GM13977 (cell line): ENCODE results near the gene ADORA2A.

Experiments
- DNase-seq: peaks from one replicate; pipeline ENCODE4 v3.0.0; 2012; ENCODE audit warnings: low spot score
- in situ Hi-C: fragments of 300-500 bp; cut with MboI; formaldehyde crosslinking; loops from one replicate; pipeline ENCODE4 v1.12.0; 2022; ENCODE audit warnings: low sequenced_read_pairs, low pct_unique_long_range_greater_than_20kb, mixed read lengths, inconsistent platforms; ENCODE audit not compliant: unreplicated experiment
- TF ChIP-seq, protein P1 (sequence below): IDR thresholded peaks from 2 replicates; pipeline ENCODE4 v1.5.1; 2012; ENCODE audit warnings: mild to moderate bottlenecking, control low read depth; ENCODE audit not compliant: insufficient read depth; ENCODE audit errors: extremely low read depth, missing control alignments

ADORA2A gene

DNA sequence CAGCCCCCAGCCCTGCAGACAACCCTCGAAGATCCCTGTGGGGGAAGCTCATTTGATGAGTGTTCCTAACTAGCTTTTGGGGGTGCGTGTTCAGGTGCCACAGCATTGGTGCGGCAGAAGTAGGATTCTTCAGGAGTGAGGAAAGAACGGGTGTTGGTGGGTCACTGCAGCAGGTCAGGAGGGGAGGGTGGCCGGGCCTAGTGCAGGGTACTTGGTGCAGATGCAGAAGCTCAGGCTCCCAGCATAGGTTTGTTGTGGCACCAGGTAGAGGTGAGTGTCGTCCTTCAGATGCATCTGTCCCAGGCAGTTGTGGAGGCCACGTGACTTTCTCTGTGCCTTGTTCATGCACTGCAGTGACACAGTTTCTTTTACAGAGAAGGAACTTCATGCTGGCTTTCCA is 15.1 kb upstream of the ADORA2A start:
- DNase-seq, result no peak
- in situ Hi-C loops, result no loop called here
- TF ChIP-seq, protein P1, sequence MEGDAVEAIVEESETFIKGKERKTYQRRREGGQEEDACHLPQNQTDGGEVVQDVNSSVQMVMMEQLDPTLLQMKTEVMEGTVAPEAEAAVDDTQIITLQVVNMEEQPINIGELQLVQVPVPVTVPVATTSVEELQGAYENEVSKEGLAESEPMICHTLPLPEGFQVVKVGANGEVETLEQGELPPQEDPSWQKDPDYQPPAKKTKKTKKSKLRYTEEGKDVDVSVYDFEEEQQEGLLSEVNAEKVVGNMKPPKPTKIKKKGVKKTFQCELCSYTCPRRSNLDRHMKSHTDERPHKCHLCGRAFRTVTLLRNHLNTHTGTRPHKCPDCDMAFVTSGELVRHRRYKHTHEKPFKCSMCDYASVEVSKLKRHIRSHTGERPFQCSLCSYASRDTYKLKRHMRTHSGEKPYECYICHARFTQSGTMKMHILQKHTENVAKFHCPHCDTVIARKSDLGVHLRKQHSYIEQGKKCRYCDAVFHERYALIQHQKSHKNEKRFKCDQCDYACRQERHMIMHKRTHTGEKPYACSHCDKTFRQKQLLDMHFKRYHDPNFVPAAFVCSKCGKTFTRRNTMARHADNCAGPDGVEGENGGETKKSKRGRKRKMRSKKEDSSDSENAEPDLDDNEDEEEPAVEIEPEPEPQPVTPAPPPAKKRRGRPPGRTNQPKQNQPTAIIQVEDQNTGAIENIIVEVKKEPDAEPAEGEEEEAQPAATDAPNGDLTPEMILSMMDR, result no peak

DNA sequence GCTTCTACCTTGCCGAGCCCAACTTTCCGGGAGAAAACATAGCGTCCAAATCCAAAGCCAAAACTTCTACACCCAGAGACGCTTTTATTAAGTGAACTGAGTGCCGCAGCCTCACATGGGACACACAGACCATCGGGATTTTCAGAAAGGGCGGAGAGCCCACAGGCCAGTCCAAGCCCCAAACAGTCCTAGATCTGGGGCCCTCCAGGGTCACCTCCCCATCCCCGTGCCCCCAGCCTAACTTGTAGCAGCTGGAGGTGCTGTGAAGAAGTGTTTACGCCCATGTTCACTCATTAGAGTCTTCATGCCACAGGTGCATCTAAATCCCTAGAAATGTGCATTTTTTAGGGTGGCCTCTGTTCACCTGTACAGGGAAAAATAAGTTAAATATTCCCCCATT is 14.1 kb upstream of the ADORA2A start:
- DNase-seq, result no peak
- in situ Hi-C loops, result no loop called here
- TF ChIP-seq, protein P1, result no peak

DNA sequence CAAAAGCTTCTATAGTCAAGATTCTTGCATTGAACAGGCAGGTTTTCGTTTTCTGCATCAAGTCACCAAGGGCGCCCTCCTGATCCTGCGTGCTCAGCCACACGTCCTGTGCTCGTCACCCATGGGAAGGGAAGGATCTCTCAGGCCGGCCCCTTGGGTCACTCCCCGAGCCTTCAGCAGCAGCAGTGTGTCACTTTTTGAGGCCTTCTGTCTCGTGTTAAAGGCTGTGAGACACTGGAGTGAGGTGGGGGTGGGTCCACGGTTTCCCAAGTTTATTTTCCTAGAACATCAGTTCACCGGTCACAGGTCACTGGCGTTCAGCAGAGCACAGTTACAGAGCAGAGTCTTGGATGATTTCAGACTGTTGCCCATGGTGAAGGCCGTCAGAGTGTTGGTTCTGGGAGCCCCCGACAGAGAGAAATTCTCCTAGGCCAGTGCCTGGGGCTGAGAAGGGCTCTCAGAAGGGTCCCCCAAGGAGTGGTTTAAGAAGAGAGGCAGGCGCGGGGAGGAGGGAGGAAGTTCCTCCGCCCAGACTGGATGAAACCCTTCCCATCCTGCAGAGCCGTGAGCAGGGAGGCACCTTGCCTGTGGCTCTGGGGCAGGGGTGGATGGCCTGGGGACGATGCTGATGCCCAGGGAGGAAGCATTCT is 13.5 kb upstream of the ADORA2A start:
- TF ChIP-seq, protein P1, result no peak
- DNase-seq, result no peak
- in situ Hi-C loops, result no loop called here

DNA sequence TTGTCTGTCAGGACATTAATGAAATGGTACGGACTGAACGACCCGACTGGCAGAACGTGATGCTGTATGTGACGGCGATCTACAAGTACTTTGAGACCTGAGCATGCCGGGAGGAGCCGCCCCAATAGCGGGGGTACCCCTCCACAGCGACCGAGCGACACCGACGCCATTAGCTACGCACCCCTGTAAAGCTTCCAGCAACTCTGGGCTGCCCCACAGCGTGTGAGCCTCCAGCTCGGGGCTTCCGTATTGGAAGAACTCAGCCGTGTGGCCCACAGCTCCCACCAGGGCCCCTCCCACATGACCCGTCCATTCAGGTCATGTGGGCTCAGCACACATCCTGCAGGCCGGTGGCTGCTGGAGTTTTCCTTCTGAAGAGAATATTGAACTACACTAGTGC is 12.9 kb upstream of the ADORA2A start:
- in situ Hi-C loops, result no loop called here
- TF ChIP-seq, protein P1, result no peak
- no peak for DNase-seq

DNA sequence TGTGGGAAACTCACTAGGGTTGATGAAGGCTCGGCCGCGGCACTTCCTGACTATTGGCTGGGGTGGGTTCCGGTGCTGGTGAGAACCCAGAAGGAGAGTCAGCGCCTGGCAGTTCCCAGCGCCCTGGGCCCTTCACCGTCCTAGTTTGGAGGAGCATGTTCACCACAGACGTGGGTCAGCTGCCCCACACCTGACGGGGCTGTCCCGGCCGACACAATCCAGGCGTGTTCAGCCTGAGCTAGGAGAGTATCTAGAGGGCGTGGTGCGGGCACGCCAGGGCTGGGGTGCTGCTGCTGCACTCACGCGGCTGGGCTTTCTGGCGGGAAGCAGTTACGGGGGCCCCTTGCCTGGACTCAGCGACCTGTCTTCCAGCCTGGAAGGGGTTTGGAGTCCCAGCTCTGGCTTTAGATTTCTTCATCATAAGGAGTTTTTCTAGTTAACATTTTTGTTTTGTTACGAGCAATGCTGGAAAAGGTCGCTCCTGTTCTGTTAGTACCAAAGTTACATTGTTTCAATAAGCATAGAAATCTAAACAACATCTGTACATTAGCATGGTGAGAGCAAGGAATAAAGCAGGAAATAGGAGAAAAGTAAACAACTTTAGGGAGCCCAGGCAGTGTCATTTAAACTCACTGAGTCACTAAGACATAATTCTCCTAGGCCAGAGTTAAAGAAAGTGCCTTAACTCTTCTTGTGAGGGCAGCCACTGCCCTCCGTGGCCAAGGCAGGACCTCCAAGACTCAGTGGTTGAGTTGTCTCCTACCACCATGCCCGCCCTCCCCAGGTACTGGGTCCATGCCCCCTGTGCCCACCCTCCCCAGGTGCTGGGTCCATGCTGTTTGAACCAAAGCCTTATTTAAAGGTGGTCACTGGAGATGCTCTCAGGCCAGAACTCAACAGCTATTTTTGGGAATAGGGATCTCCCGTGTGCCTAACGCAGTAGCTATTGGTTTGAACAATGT is 12.1 kb upstream of the ADORA2A start:
- no peak for DNase-seq
- in situ Hi-C loops, result no loop called here
- TF ChIP-seq, protein P1, result no peak

DNA sequence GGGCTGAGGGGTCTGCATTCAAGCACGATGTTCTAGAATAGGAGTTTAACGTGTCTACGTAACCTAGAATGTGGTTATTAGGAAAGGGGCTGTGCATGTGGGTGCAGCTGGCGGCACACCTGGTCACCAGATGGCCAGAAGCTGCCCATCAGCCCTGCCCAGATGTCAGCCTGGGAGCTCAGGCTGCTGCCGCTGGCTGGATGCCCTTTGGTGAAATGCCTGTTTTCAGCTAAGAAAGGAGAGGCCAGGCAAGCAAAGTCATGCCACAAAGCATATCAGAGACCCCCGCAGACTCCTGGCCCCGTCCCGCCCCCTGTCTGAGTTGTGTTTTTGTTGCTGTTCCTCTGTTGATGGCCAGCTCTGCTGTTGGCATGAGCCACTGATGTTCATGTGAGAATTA is 11.3 kb upstream of the ADORA2A start:
- DNase-seq, result no peak
- in situ Hi-C loops, result no loop called here
- TF ChIP-seq, protein P1, result no peak
